GM19324 (cell line): ENCODE results near the gene MEF2C.
A peak's percentile ranks its signal among the peaks of the same experiment; 100 is the strongest.

Experiments
- ATAC-seq: cut with Tn5 transposase; IDR thresholded peaks from one replicate; pipeline ENCODE4 v1.9.1; 2021; ENCODE audit warnings: mild to moderate bottlenecking, moderate library complexity; ENCODE audit not compliant: unreplicated experiment, low FRiP score

Gene MEF2C

GRCh38 chr5:88732862-88733261 lies 150.1 kb downstream of the MEF2C start:
- ATAC-seq: no peak

DNA sequence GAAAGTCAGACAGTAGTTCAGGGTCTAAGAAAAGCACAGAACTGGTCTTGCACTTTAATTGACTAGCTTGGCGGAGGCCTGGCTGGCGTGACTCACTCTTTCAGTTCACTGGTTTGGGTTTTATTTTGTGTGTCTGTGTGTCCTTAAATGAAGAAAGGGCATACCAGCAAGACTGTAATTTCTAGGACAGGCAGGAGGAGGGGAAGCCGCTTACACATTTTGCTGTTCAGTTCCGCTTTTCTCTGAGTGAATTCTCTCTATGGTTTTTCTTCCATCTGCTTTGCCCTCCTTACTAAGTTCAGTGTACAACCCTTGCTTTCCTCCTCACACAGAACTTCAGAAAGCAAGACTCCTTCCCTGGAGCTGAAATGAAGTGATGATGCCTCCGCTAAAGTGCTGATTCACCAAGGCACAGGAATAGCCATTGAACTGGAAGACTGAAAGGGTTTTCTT lies 150.8 kb downstream of the MEF2C start:
- ATAC-seq: peak; percentile 45

GRCh38 chr5:88729829-88730182 lies 153.2 kb downstream of the MEF2C start:
- ATAC-seq: no peak

DNA sequence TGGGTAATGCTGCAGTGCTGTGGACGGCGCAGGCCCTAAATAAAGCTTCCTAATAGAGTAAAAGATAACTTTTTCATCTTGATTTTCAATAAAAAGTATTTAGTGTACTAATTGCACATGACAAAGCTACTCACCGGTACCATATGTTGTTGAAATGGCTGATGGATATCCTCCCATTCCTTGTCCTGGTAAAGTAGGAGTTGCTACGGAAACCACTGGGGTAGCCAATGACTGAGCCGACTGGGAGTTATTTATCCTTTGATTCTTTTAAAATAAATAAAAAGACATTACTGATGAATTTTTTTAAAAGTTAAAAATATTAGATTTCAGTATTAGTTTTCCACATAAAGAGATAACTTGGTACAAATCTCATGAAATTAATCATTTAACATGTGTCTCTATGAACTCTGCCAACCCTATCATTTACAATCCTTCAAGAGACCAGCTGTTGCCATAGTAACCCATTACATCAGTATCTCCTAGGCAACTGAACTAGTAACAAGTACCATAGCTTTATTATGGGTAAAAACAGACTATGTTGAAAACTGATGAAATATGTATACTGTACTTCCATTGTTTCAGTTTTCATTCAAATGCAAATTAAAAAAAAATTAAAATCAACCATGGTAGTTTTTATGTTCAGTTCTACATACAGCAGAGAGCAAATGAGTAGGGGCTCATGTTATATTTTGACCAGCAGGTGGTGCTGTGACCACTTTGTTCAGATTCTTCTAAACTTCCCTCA lies 153.7 kb downstream of the MEF2C start:
- ATAC-seq: peak; percentile 33

DNA sequence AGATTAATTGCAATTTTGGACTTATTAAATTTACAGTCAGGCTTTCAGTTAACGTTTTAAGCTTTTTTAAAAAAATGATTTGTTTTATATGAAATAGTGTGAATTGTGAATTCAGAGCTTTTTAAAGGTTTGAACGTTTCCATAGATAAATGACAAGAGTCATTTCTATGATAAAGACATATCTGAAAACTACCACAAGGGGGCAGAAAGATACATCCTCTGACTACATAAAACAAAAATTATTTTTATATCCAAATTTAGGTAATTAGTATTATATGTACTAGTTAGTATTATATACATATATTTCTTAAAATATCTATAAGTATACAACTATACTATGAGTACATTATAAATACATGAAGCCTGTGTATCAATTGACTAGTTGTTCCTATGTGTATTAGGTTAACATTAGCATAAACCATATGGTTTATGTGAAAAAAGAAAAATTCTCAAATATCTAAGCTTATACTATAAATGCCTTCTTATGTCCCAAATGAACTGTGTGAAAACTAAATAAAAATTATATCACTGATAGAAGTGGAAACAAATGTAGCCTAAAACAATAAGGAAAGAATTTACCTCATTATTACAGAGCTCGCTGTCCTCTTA lies 155.2 kb downstream of the MEF2C start:
- no peak for ATAC-seq

GRCh38 chr5:88725454-88725853 lies 157.5 kb downstream of the MEF2C start:
- ATAC-seq: no peak

DNA sequence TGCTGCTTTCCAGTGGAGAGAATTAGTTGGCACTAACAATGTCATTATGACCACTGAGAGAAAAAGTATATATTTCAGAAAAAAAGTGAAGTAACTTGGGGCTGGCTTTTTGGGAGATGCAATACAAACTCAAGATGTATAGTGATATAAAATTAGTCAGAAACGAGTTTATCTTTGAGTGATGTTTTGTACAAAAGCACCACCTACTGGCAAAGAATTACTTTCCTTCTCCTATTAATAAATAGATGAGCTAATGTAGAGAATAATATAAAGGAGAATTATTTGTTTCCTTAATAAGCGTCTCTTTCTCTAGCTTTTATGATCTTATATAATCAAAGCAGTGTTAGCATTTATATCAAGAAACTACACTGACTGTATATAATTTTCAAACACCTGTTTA lies 158.8 kb downstream of the MEF2C start:
- no peak for ATAC-seq

DNA sequence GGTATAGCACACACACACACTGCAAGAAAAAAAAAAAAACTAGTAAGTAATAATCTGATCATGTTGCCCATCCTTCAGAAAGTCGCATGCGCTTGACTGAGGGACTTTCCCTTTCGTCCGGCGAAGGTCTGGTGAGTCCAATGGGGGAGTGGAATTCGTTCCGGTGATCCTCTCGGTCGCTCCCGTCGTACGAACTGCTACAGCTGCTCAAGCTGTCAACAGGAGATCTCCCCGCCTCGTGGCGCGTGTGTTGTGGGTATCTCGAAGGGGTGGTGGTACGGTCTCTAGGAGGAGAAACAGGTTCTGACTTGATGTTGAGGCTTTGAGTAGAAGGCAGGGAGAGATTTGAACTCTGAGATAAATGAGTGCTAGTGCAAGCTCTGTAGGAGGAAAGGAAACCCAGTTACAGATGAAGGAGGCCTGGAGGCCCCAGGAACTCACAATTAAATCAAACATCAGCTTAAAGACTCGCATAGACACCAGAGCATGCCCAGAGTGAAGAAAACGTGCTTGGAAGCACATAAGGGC lies 160.4 kb downstream of the MEF2C start:
- no peak for ATAC-seq

DNA sequence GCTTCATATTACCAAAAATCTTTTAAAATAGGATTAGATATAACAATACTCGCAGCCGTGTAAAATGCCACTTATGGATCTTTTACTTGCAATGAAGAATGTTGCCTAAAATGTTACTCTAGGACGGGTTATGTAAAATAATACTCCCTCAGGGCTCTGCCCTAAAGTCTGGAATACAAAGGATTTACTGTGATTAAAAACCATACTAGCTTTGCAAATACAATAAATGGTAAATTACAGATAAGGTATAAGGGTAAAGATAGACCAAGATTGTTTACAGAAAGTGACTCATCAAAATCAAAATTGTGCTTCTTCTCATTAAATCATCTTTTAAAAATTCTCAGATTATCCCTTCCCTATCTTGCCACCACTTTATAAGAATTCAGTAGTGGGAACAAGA lies 163.6 kb downstream of the MEF2C start:
- ATAC-seq: no peak

GRCh38 chr5:88718736-88719135 lies 164.2 kb downstream of the MEF2C start:
- no peak for ATAC-seq

DNA sequence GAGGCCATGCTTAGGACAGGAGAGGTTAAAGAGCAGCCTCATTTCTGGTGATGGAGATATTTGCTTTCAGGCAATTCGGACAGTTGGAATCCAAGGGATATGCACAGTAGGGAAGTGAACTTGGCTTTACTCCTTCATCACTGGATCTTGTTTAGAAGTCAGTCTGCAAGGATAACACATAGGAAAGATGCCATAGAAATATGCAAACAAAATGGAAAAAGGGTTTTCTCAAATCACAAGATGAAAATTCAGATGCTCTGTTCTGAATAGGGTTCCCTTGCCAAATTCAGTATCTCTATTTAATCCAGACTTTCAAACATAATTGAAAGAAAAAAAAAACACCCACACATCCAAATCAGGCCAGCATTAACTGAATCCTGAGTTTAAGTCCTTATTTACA lies 166.9 kb downstream of the MEF2C start:
- no peak for ATAC-seq

DNA sequence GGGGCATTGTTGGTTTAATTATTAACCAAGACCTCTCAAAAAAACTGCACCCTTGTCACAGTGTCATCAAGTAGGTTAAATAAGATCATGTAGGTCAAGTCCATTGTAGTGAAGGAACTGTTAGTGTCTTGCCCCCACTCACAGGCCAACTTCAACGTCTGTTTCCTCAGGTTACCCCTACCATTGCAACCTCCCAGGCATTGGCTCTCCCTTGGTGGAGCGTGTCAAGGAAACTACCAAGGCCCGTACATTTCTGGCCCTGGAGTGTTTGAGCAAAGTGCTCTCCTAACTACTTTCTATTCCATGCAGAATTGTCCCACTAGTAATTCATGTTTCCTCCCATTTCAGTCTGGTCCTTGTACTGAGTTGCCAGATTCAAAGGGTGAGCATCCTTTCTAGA lies 167.5 kb downstream of the MEF2C start:
- ATAC-seq: no peak

DNA sequence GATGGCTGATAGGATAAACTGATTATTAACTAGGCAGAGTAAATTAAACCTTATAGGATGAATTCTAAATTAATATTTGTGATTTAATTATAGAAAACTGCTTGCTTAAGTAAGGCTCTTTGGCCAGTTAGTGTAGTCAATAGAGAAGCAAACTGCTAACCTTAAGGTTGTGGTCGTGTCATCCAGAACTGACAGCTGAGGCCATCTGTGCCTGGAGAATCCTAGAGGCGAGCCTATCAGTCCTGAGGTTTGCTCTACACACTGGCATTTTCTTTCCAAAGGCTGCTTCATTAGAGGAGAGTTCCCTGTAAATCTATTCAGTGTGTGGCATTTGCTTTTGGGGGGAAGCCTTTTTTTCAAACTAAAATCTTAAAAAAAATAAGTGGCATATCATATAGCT lies 169.2 kb downstream of the MEF2C start:
- no peak for ATAC-seq

- ATAC-seq: no peak
Measured at GRCh38 chr5:88708682-88709398, 174.1 kb downstream of the MEF2C start.

- no peak for ATAC-seq
Measured at GRCh38 chr5:88708021-88708420, 175.0 kb downstream of the MEF2C start.

DNA sequence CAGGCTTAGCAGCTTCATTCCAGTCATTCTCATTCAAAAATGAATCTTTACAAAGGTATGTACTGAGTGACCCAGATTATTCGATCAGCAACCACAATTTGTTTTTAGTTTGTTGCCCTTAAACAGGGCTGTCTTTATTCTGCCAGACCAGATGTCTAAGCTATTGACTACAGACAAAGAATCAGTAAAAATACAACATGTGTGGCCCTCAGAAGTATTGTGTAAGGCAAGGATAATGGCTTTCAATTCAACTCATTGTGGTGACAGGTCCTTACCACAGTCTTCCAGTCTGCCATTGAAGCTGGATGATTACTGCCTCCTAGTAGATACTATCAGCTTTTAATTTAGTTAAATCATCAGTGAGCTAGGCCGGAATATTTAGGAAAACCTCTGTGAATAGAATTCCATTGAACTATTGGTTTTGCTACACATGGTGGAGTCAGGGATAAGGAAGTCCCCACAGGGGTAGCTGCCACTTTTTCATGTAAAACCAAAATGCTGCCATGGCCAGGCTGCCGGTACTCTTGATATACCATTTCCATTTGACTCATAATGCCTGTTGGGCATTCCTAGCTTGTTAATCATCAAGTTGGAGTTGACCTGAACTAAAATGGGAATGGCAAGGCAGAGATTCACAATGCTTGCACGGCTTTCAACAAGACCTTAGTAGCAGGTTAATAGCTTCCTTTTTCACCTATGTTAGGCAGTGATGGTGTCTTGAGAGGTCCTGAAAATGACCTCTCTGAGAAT lies 175.6 kb downstream of the MEF2C start:
- ATAC-seq: no peak

DNA sequence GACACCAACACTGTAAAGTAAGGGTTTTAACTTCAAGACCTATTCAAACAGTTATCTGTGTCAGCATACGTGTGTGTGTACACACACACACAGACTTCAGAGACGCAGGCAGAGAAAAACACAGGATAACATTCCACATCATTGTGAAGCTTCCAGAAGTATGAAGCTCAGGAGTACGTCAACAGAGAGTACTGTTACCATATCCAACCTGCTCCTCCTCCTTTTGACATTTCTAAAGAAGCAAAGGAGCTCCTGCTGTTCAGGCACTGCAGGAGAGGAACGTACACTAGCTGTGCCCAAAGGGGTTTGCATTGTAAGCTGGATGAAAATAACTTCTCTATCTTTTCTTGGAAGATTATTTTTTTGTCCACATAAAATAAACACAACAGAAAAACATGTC lies 180.7 kb downstream of the MEF2C start:
- ATAC-seq: no peak

DNA sequence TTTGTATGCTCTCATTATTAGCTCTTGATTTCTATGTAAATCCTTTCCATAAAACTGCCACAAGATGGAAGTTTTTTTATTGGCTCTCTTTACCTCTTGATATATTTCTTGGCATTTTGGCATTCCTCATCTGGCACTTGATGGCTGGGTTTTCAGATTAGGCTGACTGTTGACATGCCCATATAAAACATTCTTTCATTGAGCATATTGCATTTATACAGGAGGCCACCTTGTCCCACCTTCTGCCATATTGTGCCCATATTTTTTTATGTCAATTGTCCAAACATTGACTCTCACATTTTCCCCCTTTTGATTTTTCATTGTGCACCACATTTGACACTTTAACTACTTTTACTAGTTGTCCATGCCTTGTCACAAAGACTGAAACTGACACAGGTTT lies 182.9 kb downstream of the MEF2C start:
- ATAC-seq: no peak

DNA sequence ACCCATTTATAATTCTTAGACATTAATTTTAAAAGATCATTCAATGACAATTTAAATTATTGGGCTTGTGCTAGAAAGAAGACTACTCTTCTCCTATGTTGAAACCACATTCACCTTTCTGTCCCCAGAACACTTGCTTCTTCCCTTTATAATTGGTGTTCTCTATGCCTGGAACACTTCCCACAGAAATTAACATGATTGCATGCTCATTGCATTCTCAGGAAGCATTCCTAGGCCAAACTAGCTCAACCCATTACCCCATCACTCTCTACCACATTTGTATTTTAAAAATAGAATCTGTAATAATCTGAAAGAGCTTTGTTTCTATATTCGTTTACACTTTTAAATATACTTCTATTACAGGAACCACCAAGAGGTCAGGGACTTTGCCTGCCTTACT lies 184.7 kb downstream of the MEF2C start:
- no peak for ATAC-seq

DNA sequence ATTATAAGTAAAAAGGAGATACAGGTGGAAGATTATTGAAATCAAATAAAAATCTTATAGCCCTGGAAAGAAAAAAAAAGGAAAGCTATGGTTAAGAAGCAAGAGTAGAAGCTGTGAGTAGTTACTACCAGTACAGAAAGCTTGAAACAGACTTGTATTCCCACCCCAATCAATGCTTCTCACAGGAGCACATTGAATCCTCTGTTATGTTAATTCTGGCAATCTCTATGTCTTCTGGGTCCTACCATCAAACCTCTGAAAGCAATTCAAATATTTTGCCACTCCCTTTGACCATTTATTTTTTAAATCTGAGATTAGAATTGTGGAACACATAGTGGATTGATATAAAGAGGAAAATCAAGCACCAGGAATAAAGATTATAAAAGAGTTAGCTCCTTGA lies 186.5 kb downstream of the MEF2C start:
- no peak for ATAC-seq

DNA sequence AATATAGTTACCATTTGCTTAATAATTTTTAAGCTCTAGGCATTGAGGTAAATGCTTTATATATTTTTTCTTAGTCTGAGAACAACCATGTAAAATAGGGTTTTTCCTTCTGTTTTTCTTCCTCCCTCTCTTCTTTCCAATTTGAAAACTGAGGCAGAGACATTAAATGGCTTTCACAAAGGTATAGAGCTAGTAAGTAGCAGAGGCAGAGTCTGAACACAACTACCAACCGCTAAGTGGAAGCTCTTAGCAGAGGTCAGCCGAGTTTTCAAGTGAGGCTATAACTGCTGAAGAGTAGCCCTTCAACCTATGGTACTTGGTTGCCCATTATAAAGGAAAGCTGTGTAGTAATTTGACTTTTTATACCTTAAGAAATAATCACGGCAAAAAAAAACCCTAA lies 187.1 kb downstream of the MEF2C start:
- ATAC-seq: no peak
